ENCODE measurements around the gene ELOVL2.

- TF ChIP-seq CTCF (conservative IDR thresholded peaks at IDR 0.05; ENCODE audit: low read depth, low read length) (no peak), EZH2 (IDR thresholded peaks at IDR 0.05; ENCODE audit: borderline replicate concordance, low read depth, low read length, poor library complexity, severe bottlenecking) (no peak)
Observed at GRCh38 chr6:10968776-10969175, 75.3 kb downstream of the ELOVL2 start.
